A549 (cell line): ENCODE results near the gene SRRT. TPM values are rescaled to one million over a fixed set of nuclear protein-coding genes. Genes with fewer than 3 reads are reported as not detected.
"Not testable (repeated sequence)": the region's sequence is repeated elsewhere in the genome, so short reads cannot be mapped to it uniquely, and the experiment has no call there.

ENCODE experiments used
- ATAC-seq, 2 experiments: fragments of 200-7000 bp in 1 of 2; fragments of >200 bp in 1 of 2; cut with Nextera tagmentation in 1 of 2; cut with Tn5 transposase in 1 of 2; 3 replicates each; pipeline versions ENCODE4 v1.8.0 to v1.9.1; 2018 to 2020; ENCODE audit warnings: mild to moderate bottlenecking in 1 of 2, moderate library complexity in 1 of 2
- CTCF ChIA-PET: fragments of 300-600 bp; sonication (Branson Sonifier 250); formaldehyde crosslinking; extraction: SDS; loops from one replicate; lab custom pipeline; 2021; ENCODE audit warnings: antibody characterized with exemption, inconsistent platforms; lab: Yijun Ruan, JAX
- POLR2A ChIA-PET: fragments of 350-600 bp; formaldehyde crosslinking; extraction: SDS; loops from one replicate; lab custom pipeline; 2021; ENCODE audit warnings: antibody characterized with exemption, inconsistent platforms; lab: Yijun Ruan, JAX
- DNase-seq, 2 experiments: peaks; one replicate each; pipeline versions ENCODE4 v3.0.0 to v3.0.0-alpha.2; 2011 to 2016; ENCODE audit warnings: low read depth in 1 of 2, low spot score in 1 of 2
- FAIRE-seq: peaks from 2 replicates; lab custom pipeline; 2011; peaks lifted over from hg19 to GRCh38; lab: Jason Lieb, UNC
- H3K27ac ChIP-seq, 2 experiments: fragments of >200 bp; sonication (Bioruptor Twin); formaldehyde crosslinking; 3 replicates each; pipeline ENCODE4 v1.5.1; 2016 to 2017
- H3K4me1 ChIP-seq: fragments of >200 bp; sonication (Bioruptor Twin); formaldehyde crosslinking; 3 replicates; pipeline ENCODE4 v1.6.1; 2016
- H3K4me2 ChIP-seq: fragments of >200 bp; sonication (Bioruptor Twin); formaldehyde crosslinking; 3 replicates; pipeline ENCODE4 v1.6.1; 2016
- H3K4me3 ChIP-seq: fragments of >200 bp; sonication (Bioruptor Twin); formaldehyde crosslinking; 3 replicates; pipeline ENCODE4 v1.5.1; 2016
- H3K9me3 ChIP-seq: fragments of >200 bp; sonication (Bioruptor Twin); formaldehyde crosslinking; 3 replicates; pipeline ENCODE4 v1.6.1; 2016
- ATOH8 ChIP-seq: fragments of 250-450 bp; sonication (Bioruptor Pico); IDR thresholded peaks from 2 replicates; pipeline ENCODE4 v1.5.0; 2020; ENCODE audit warnings: low read depth, mild to moderate bottlenecking, moderate library complexity
- CHD2 ChIP-seq: fragments of 150-350 bp; IDR thresholded peaks from 2 replicates; pipeline ENCODE4 v1.6.1; 2014; ENCODE audit warnings: low read length; ENCODE audit not compliant: partially characterized antibody
- CHD4 ChIP-seq: fragments of 200-600 bp; sonication (generic); IDR thresholded peaks from 2 replicates; pipeline ENCODE4 v1.6.1; 2016; ENCODE audit warnings: antibody characterized with exemption, mild to moderate bottlenecking, borderline replicate concordance
- EHF ChIP-seq: fragments of 250-450 bp; sonication (Bioruptor Pico); IDR thresholded peaks from 2 replicates; pipeline ENCODE4 v1.5.0; 2020; ENCODE audit warnings: mild to moderate bottlenecking
- FOSB ChIP-seq: fragments of 250-450 bp; sonication (Bioruptor Pico); IDR thresholded peaks from 2 replicates; pipeline ENCODE4 v1.5.0; 2020; ENCODE audit warnings: mild to moderate bottlenecking, moderate library complexity
- HDAC2 ChIP-seq: fragments of 200-600 bp; sonication (generic); IDR thresholded peaks from 2 replicates; pipeline ENCODE4 v1.6.1; 2016
- HEYL ChIP-seq: fragments of 250-450 bp; sonication (Bioruptor Pico); IDR thresholded peaks from 2 replicates; pipeline ENCODE4 v1.8.0; 2021; ENCODE audit warnings: mild to moderate bottlenecking, moderate library complexity
- HOXB13 ChIP-seq: fragments of 250-450 bp; sonication (Bioruptor Pico); IDR thresholded peaks from 2 replicates; pipeline ENCODE4 v1.5.0; 2020; ENCODE audit warnings: low read depth, mild to moderate bottlenecking, moderate library complexity
- JUN ChIP-seq, 2 experiments: fragments of >200 bp; sonication (Bioruptor Twin); formaldehyde crosslinking; IDR thresholded peaks; 2 replicates in 1 of 2; 3 replicates in 1 of 2; pipeline ENCODE4 v1.6.1; 2016 to 2017
- MAFK ChIP-seq: fragments of 450-650 bp; IDR thresholded peaks from 2 replicates; pipeline ENCODE4 v1.6.1; 2014; ENCODE audit not compliant: partially characterized antibody
- MAZ ChIP-seq: fragments of 150-350 bp; IDR thresholded peaks from 2 replicates; pipeline ENCODE4 v1.6.1; 2014; ENCODE audit warnings: antibody characterized with exemption, low read depth, low read length, borderline replicate concordance
- MYC ChIP-seq: IDR thresholded peaks from 2 replicates; pipeline ENCODE4 v1.6.1; 2012; ENCODE audit warnings: mild to moderate bottlenecking, inconsistent platforms, low read length, improper control_type of control experiment, borderline replicate concordance
- NFE2L2 ChIP-seq: fragments of 150-350 bp; conservative IDR thresholded peaks from 2 replicates; pipeline ENCODE4 v1.6.1; 2014; ENCODE audit warnings: low read length
- PBX3 ChIP-seq: IDR thresholded peaks from 2 replicates; pipeline ENCODE4 v1.6.1; 2012
- POLR2A ChIP-seq: IDR thresholded peaks from 2 replicates; pipeline ENCODE4 v1.6.1; 2012; ENCODE audit warnings: mild to moderate bottlenecking, low read length
- RFX5 ChIP-seq: fragments of 450-650 bp; IDR thresholded peaks from 2 replicates; pipeline ENCODE4 v1.7.1; 2014; ENCODE audit warnings: antibody characterized with exemption, mild to moderate bottlenecking, moderate library complexity
- USF2 ChIP-seq: fragments of 450-650 bp; IDR thresholded peaks from 2 replicates; pipeline ENCODE4 v1.6.1; 2014; ENCODE audit warnings: antibody characterized with exemption
- ZC3H11A ChIP-seq: fragments of 450-650 bp; IDR thresholded peaks from 2 replicates; pipeline ENCODE4 v1.6.1; 2014; ENCODE audit warnings: antibody characterized with exemption, mild to moderate bottlenecking
- ZSCAN20 ChIP-seq: fragments of 250-450 bp; sonication (Bioruptor Pico); IDR thresholded peaks from 2 replicates; pipeline ENCODE4 v1.8.0; 2022; ENCODE audit warnings: mild to moderate bottlenecking, moderate library complexity
- WGBS: methylation state at CpG from one replicate; pipeline ENCODE4 v1.1.6; 2017; ENCODE audit errors: missing lambda C conversion rate; 5-methylcytosine and 5-hydroxymethylcytosine counted together
- polyA plus RNA-seq, 4 experiments: library from polyadenylated mRNA; depleted of rRNA in 3 of 4; stranded (reverse); fragments of >200 nt; fragmentation: RNase III in 1 of 4; extraction: RNeasy Plus Mini Kit Qiagen cat#74134 plus additional on column Dnase treatment in 1 of 4; gene quantifications; 2 replicates in 3 of 4; 3 replicates in 1 of 4; pipeline ENCODE4 v1.2.3, GENCODE V29; 2011 to 2017
- TF ChIP-seq, protein P1 (sequence below): fragments of 250-450 bp; sonication (Bioruptor Pico); IDR thresholded peaks from 2 replicates; pipeline ENCODE4 v1.5.0; 2021; ENCODE audit warnings: mild to moderate bottlenecking, moderate library complexity, borderline replicate concordance

SRRT gene
- polyA plus RNA-seq, 2 of the 4 experiments (the other 2 are of a cell fraction) = 49.9 to 194 TPM

DNA sequence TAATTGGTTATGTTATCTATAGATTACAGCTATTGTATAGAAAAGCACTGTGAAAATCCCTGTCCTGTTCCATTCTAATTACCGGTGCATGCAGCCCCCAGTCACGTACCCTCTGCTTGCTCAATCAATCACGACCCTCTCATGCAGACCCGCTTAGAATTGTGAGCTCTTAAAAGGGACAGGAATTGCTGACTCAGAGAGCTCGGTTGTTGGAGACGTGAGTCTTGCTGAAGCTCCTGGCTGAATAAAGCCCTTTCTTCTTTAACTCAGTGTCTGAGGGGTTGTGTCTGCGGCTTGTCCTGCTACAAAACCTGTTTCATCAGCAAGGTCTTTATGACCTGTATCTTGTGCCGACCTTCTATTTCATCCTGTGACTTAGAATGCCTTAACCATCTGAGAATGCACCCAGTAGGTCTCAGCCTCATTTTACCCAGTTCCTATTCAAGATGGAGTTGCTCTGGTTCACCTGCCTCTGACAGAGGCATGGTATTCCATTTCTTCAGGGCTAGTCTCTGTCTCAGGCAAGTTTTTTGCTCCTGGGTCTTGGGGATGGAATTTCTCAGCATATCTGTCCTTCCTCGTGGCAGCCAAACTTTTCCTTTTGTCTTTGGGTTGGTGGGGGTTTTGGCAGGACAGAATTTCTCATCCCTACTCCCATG lies 45.0 kb downstream of the SRRT start:
- H3K9me3 ChIP-seq, H3K4me1 ChIP-seq, H3K4me2 ChIP-seq, DNase-seq, FAIRE-seq, H3K4me3 ChIP-seq, H3K27ac ChIP-seq, POLR2A ChIA-PET, ATAC-seq: not testable (repeated sequence)
- peak; percentile 23 for TF ChIP-seq MAFK
- CTCF ChIA-PET = interaction anchor here (0.8 to 1.7 kb wide), 4 partner anchors 13 to 158 kb away, joined by 3 to 9 read pairs (median 3); no protein-coding TSS in a partner anchor
- 64% methylated on average over 9 of the region's 9 CpGs for WGBS

GRCh38 chr7:100921039-100921438 lies 46.1 kb downstream of the SRRT start:
- ChIA-PET CTCF (interaction anchor here (0.7 to 1.7 kb wide), 6 partner anchors 12 to 394 kb away, joined by 3 to 9 read pairs (median 4); partner anchors contain the start of gene SLC12A9), POLR2A (no interaction called here)
- Histone ChIP-seq H3K27ac (no peak overlapping the region), H3K4me2 (no peak overlapping the region), H3K4me3 (no peak overlapping the region), H3K4me1 (no peaks in the 10 kb centered on the region), H3K9me3 (no peaks in the 10 kb centered on the region)
- no peak for ATAC-seq
- TF ChIP-seq NFE2L2 (no peak), MAFK (no peak), PBX3 (no peak), POLR2A (no peak), RFX5 (no peak), HEYL (no peak), CHD2 (no peak), USF2 (no peak), ZSCAN20 (no peak), FOSB (no peak), MYC (no peak), JUN (IDR thresholded peaks at IDR 0.05) (no peak), MAZ (no peak), HOXB13 (CRISPR knock-in tag) (no peak), CHD4 (no peak), ZC3H11A (no peak), EHF (no peak), ATOH8 (no peak), HDAC2 (no peak)
- TF ChIP-seq, protein P1, sequence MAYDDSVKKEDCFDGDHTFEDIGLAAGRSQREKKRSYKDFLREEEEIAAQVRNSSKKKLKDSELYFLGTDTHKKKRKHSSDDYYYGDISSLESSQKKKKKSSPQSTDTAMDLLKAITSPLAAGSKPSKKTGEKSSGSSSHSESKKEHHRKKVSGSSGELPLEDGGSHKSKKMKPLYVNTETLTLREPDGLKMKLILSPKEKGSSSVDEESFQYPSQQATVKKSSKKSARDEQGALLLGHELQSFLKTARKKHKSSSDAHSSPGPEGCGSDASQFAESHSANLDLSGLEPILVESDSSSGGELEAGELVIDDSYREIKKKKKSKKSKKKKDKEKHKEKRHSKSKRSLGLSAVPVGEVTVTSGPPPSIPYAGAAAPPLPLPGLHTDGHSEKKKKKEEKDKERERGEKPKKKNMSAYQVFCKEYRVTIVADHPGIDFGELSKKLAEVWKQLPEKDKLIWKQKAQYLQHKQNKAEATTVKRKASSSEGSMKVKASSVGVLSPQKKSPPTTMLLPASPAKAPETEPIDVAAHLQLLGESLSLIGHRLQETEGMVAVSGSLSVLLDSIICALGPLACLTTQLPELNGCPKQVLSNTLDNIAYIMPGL = no peak
- no peak for DNase-seq
- FAIRE-seq = no peak

DNA sequence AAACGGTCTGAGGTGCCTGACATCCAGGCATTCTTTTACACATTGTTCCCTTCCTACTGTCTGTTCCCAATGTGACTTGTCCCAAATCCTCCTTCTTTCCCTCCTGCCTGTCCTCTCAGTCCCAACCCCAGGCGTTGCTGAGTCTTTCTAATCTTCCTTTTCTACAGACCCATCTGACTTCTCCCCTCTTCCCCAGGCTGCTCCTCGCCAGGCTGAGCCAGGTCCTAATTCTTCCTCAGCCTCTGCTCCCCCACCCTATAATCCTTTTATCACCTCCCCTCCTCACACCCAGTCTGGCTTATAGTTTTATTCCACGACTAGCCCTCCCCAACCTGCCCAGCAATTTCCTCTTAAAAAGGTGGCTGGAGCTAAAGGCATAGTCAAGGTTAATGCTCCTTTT lies 48.7 kb downstream of the SRRT start:
- H3K27ac ChIP-seq, H3K4me1 ChIP-seq, FAIRE-seq, DNase-seq, H3K9me3 ChIP-seq, POLR2A ChIA-PET, H3K4me2 ChIP-seq, CTCF ChIA-PET, ATAC-seq, H3K4me3 ChIP-seq: not testable (repeated sequence)
- 22% methylated on average over 4 of the region's 4 CpGs for WGBS
